ENCODE data around the gene TRMT1L. TPM values are rescaled to one million over a fixed set of nuclear protein-coding genes. Genes with fewer than 3 reads are reported as not detected.

Gene TRMT1L
- total RNA-seq, 1 donor from 2014 or later = 13.5 TPM

- H3K27ac Mint-ChIP-seq (ENCODE audit: unreplicated experiment) = no peak overlapping the region
Measured at GRCh38 chr1:185105121-185105520, 51.6 kb downstream of the TRMT1L start.

GRCh38 chr1:185104083-185104482 is 52.7 kb downstream of the TRMT1L start:
- Mint-ChIP-seq H3K27ac (ENCODE audit: unreplicated experiment) (no peak overlapping the region), H3K9me3 (ENCODE audit: unreplicated experiment) (peaks cover 1% of the 10 kb centered on the region), H3K4me3 (ENCODE audit: unreplicated experiment) (no peak overlapping the region), H3K27me3 (ENCODE audit: unreplicated experiment) (no peaks in the 10 kb centered on the region), H3K4me1 (ENCODE audit: low read depth, unreplicated experiment) (no peaks in the 10 kb centered on the region), H3K36me3 (ENCODE audit: unreplicated experiment) (no peaks in the 10 kb centered on the region)
- no peak for DNase-seq
- no peak for TF ChIP-seq CTCF (IDR thresholded peaks at IDR 0.05; ENCODE audit: partially characterized antibody, unreplicated experiment)

More at GRCh38 chr1:185105121-185105520, 51.6 kb downstream of the TRMT1L start:
- no peak for TF ChIP-seq CTCF (IDR thresholded peaks at IDR 0.05; ENCODE audit: partially characterized antibody, unreplicated experiment)
- Mint-ChIP-seq H3K9me3 (ENCODE audit: unreplicated experiment) (peaks cover 1% of the 10 kb centered on the region), H3K4me1 (ENCODE audit: low read depth, unreplicated experiment) (no peaks in the 10 kb centered on the region), H3K36me3 (ENCODE audit: unreplicated experiment) (no peaks in the 10 kb centered on the region), H3K27me3 (ENCODE audit: unreplicated experiment) (no peaks in the 10 kb centered on the region), H3K4me3 (ENCODE audit: unreplicated experiment) (no peak overlapping the region)
- no peak for DNase-seq

GRCh38 chr1:185096531-185096930 is 60.2 kb downstream of the TRMT1L start:
- TF ChIP-seq CTCF (IDR thresholded peaks at IDR 0.05; ENCODE audit: partially characterized antibody, unreplicated experiment) = no peak
- no peak overlapping the region for H3K4me3 Mint-ChIP-seq (ENCODE audit: unreplicated experiment)
- DNase-seq = no peak
- no peaks in the 10 kb centered on the region for H3K36me3 Mint-ChIP-seq (ENCODE audit: unreplicated experiment)
- no peak overlapping the region for H3K27ac Mint-ChIP-seq (ENCODE audit: unreplicated experiment)
- H3K4me1 Mint-ChIP-seq (ENCODE audit: low read depth, unreplicated experiment) = no peaks in the 10 kb centered on the region
- no peaks in the 10 kb centered on the region for H3K27me3 Mint-ChIP-seq (ENCODE audit: unreplicated experiment)
- H3K9me3 Mint-ChIP-seq (ENCODE audit: unreplicated experiment) = no peaks in the 10 kb centered on the region

- no peaks in the 10 kb centered on the region for H3K9me3 Mint-ChIP-seq (ENCODE audit: unreplicated experiment)
- TF ChIP-seq CTCF (IDR thresholded peaks at IDR 0.05; ENCODE audit: partially characterized antibody, unreplicated experiment) = no peak
- no peaks in the 10 kb centered on the region for H3K4me1 Mint-ChIP-seq (ENCODE audit: low read depth, unreplicated experiment)
- H3K27ac Mint-ChIP-seq (ENCODE audit: unreplicated experiment) = no peak overlapping the region
- H3K36me3 Mint-ChIP-seq (ENCODE audit: unreplicated experiment) = no peaks in the 10 kb centered on the region
- H3K27me3 Mint-ChIP-seq (ENCODE audit: unreplicated experiment) = no peaks in the 10 kb centered on the region
- no peak for DNase-seq
- H3K4me3 Mint-ChIP-seq (ENCODE audit: unreplicated experiment) = no peak overlapping the region
Measured at GRCh38 chr1:185094761-185095160, 62.0 kb downstream of the TRMT1L start.

GRCh38 chr1:185091480-185091879 is 65.3 kb downstream of the TRMT1L start:
- Mint-ChIP-seq H3K36me3 (ENCODE audit: unreplicated experiment) (peaks cover 4% of the 10 kb centered on the region), H3K27ac (ENCODE audit: unreplicated experiment) (no peak overlapping the region), H3K9me3 (ENCODE audit: unreplicated experiment) (no peaks in the 10 kb centered on the region), H3K4me1 (ENCODE audit: low read depth, unreplicated experiment) (no peaks in the 10 kb centered on the region), H3K27me3 (ENCODE audit: unreplicated experiment) (no peaks in the 10 kb centered on the region), H3K4me3 (ENCODE audit: unreplicated experiment) (no peak overlapping the region)
- TF ChIP-seq CTCF (IDR thresholded peaks at IDR 0.05; ENCODE audit: partially characterized antibody, unreplicated experiment) = no peak
- DNase-seq = no peak
